ENCODE data around the gene SMARCAD1.

The SMARCAD1 gene

GRCh38 chr4:94339779-94340178 lies 132.1 kb downstream of the SMARCAD1 start:
- ATAC-seq (peak; percentile 59), DNase-seq (ENCODE audit: low spot score in 2 of 2) (peak in 1 of 2 donors; percentile 53)
- Mint-ChIP-seq H3K4me3 (peak overlapping the region; percentile 68), H3K27ac (peak overlapping the region; percentile 91), H3K9me3 (no peaks in the 10 kb centered on the region), H3K36me3 (no peaks in the 10 kb centered on the region), H3K4me1 (peaks cover 18% of the 10 kb centered on the region)
